Measurements from ENCODE around the gene RBM8A.
"Not testable (repeated sequence)": the region's sequence is repeated elsewhere in the genome, so short reads cannot be mapped to it uniquely, and the experiment has no call there.

Gene RBM8A

DNA sequence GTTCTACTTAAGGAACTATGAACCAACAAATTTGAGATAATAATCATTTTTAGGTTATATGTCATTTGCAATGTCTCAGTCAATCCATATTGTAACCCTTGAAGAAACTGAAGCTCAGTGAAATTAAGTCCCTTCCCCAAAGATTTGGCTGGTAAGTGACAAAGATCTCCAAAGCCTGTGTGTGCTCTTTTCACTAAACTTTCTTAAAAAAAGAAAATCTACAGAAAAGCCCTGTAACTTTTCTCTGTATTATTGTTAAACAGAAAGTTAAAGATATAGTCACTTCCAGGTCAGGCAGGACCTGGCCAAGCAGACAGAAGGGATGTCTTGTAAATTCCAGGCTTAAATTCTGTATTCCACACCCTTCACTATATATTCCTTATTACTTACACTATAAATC lies 29.1 kb upstream of the RBM8A start:
- DNase-seq (ENCODE audit: low read depth), result no peak

DNA sequence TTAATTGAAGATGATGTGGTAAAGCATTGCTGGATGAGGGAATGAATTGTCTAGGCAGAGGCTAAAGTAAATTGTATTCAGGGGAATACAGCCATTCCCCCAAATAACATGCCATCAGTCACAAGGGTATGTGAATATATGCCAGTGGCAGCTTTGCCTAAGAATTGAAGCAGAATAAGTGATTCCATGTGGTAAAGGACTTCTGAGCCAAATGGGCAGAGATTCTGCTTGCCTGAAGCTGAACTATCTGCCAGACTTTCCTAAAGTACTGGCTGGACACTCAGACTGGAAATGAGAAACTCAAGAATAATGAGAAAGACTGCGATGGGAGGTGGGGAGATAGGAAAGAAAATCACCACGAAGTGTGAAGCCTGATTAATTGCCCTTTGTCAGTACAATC lies 28.2 kb upstream of the RBM8A start:
- DNase-seq (ENCODE audit: low read depth), result no peak

DNA sequence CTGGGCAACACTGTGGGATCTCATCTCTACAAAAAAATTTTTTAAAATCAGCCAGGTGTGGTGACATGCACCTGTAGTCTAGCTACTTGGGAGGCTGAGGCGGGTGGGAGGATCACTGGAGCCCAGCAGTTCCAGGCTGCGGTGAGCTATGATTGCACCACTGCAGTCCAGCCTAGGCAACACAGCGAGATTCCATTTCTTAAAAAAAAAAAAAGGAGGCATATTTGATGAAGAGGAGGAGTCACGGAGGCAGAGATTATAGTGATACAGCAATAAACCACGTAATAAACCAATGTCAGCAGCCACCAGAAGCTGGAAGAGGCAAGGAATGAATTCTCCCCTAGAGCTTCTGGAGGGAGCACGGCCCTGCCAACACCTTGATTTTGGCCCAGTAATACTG lies 26.6 kb upstream of the RBM8A start:
- DNase-seq (ENCODE audit: low read depth), result no peak

DNA sequence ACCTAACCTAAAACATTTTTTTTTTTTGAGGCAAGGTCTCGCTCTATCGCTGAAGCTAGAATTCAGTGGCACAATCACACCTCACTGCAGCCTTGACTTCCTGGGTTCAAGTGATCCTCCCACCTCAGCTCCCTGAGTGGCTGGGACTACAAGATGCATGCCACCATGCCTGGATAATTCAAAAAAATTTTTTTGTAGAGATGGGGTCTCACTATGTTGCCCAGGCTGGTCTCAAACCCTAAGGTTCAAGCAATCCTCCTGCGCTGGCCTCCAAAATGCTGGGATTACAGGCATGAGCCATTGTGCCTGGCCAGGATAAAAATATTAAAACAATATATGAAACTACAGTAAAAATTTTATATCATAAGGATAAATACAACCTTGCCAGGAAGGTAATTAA lies 25.6 kb upstream of the RBM8A start:
- no peak for DNase-seq (ENCODE audit: low read depth)

DNA sequence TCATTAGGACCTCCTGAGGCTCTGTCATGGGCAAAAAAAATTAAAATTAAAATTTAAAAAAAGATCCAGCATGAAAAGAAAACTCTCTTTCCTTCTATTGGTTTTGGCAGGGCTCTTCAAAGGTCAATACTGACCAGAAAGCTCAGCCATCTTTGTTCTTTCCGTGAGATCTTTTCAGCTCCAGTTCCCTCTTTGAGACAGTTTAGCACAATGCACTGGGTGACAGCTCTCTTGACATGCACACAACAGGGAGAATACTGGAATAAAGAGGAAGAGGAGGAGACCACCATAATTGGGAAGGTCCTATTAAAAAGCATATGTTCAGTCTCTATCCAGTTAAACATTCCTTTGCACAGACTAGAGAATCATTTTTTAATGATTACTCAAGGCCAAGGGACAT lies 24.2 kb upstream of the RBM8A start:
- DNase-seq (ENCODE audit: low read depth), result no peak

DNA sequence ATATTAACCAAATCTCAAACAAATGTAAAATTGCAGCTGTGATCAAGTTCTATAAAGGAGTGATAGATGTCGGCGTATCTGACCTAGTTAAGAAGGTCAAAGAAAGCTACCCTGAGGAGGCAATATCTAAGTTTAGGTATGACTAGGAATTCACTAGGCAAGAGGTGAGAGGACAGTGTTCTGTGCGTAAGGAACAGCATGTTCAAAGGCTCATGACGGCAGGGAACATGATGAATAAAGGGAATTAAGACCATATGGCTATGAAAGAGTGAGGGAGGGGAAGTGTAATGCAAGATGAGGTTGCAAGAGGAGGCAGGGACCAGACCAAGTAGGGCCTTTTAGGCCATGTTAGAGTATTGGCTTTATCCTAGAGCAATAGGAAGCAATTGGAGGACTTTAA lies 21.9 kb upstream of the RBM8A start:
- peak; percentile 50 for DNase-seq (ENCODE audit: low read depth)

DNA sequence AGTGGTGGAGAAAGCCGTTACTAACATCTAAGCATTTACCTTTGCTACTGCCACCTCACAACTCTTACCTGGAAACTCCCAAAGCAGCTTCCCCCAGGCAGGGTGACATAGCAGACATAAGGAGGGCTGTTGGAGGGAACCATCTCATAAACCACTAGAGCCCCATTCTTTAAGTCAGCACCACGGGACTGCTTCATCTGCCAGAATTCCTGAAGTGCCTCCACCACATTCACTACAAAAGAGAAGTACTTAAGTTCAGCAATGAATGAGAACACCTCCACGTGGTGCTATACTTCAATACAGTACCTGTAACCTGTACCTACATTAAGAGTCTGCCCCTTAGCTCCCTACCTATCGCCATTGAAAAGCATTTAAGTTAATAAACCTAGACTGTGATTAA lies 20.3 kb upstream of the RBM8A start:
- no peak for DNase-seq (ENCODE audit: low read depth)

DNA sequence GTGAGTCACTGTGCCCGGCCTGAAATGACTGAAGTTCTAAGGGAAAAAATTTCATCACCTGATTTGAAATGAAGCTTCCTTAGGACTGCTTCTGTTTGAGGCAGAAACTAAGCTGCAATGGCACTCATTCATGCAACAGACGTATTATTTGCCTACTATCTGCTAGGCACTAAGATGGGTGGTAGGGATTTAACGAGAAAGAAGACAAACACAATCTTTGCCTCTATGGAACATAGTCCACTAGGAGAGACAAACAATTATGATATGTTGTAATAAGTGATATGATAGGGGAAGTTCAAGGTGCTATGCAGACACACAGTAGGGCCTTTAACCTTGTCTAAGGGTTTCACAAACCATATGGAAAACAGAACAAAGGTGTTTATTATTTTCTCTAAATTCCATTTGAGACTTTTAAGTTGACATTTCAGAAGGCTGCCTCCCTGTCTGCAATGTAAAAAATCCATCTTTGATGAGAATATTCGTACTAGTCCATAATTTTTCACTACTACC lies 19.2 kb upstream of the RBM8A start:
- no peak for DNase-seq (ENCODE audit: low read depth)

DNA sequence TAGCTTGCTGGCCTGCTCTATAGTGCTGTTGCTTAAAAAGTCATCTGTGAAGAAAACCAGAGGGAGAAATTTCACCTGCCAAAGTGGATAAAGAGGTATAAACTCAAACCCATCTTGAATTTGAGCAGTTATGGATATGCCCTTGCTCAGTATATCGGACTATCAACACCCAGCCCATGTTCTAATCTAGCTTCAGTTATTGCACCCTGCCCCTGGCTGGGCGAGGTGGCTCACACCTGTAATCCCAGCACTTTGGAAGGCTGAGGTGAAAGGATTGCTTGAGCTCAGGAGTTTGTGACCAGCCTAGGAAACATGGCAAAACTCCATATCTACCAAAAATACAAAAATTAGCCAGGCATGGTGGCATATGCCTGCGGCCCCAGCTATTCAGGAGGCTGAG lies 17.2 kb upstream of the RBM8A start:
- DNase-seq (ENCODE audit: low read depth), result no peak

DNA sequence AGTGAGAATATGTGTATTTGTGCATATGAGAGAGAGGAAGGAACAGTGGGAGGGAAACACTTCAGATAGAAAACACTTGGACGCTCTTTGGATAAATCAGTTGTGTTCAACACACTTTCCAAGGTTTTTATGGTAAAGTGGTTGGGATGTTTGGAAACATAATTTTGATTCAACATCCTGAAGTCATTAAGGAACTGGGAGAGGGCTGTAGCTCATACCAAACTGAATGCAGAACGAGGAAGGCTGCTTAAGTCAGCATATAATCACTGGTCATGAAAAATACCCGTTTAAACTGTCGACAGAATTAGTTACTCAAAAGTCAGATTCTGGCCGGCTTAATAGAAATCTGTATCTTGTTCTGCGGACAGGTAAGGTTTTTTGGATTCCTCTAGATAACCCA lies 15.6 kb upstream of the RBM8A start:
- no peak for DNase-seq (ENCODE audit: low read depth)

DNA sequence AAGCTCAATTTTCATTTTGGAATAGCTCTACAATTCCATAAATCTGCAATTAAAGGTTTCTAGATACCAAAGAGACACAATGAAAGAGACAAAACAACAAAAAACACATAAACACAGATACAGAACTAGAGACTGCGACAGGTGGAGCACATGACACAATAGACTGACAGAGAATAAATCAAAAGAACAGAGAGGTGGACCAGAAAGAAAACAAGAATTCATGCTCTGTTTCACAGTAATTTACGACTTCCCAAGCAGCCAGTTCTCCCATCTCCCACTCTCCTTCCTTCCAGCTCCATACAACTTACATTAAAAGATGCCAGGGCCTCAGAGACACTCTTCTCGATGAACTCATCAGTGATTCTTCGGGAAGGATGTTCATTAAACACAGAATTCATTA lies 15.1 kb upstream of the RBM8A start:
- DNase-seq (ENCODE audit: low read depth), result no peak

DNA sequence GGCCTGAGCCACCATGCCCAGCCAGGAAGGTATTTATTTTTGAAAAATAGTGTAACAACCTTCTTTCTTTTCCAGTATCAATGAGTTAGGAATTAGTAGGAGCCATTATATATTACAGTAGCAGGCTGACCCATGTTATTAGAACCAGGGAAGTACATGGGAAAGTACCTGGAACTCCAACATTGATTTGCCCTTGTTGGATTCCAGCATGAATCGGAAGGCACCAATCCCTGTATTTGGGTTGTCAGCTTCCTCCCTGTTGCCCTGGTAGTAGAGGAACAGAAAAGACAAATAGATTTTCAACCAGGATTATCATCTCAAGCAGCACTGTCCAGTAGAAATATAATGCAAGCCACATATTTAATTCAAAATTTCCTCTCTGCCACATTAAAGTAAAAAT lies 10.2 kb upstream of the RBM8A start:
- no peak for DNase-seq (ENCODE audit: low read depth)

DNA sequence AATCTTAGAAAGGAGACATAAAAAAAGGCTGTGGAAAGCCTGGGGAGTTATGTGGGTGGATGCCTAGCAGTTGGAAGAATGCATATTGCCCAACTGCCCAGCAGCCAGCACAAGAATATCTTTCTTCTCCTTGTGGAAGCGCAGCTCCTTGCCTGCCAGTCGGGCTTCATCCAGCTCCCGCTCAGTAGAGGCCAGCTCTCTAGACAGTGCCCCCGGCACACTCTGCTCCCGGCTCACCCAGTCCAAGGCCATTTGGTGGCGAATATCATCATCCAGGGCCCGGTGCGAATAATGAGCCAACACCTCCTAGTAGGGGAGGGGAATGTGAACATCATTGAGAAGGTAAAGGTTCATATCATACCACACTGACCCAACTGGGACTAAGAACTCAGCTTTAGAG lies 9.0 kb upstream of the RBM8A start:
- no peak for DNase-seq (ENCODE audit: low read depth)

DNA sequence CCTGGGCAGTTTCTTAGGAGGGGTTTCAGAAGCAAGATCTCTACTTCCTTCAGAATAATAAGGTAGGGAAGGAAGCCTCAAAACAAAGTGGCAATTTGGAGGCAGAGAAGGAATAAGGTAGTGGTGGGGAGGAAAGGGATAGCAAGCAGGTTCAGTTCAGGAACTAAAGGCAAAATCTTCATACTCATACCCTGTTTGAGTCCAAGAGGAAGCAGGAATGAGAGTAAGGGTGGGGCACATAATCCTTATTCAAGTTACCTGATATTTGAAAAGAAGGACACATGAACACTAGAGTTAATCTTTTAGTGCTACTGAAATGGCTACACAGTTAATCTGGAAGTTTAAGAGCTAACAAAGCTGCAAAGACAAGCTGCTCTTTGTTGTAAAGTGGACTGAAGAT lies 8.4 kb upstream of the RBM8A start:
- no peak for DNase-seq (ENCODE audit: low read depth)

DNA sequence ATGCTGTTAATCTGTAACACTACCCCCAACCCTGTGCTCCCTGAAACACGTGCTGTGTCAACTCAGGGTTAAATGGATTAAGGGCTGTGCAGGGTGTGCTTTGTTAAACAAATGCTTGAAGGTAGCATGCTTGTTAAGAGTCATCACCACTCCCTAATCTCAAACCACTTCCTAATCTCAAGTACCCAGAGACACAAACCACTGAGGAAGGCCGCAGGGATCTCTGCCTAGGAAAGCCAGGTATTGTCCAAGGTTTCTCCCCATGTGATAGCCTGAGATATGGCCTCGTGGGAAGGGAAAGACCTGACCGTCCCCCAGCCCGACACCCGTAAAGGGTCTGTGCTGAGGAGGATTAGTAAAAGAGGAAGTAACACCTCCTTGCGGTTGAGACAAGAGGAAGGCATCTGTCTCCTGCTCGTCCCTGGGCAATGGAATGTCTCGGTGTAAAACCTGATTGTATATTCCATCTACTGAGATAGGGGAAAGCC lies 5.3 kb upstream of the RBM8A start:
- not testable (repeated sequence) for DNase-seq (ENCODE audit: low read depth)

DNA sequence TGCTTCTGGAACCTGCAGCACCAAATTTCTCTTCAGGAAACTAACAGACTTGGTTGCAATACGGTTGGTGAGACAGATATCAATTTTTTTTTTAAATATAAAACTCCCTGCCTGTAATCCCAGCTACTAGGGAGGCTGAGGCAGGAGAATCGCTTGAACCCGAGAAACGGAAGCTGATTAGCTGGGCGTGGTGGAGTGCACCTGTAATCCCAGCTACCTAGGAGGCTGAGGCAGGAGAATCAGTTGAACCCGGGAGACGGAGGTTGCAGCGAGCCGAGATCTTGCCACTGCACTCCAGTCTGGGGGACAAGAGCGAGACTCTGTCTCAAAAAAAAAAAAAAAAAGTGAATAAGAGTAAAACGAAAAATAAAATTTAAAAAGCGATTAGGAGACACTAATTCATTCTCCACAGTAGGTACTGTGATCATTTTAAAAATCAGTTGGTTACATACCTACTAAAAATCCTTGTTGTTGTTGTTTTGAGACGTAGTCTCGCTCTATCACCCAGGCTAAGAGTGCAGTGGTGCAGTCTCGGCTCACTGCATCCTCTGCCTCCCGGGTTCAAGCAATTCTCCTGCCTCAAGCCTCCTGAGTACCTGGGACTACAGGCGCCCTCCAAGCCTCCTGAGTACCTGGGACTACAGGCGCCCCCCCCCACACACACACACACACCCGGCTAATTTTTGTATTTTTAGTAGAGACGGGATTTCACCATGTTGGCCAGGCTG lies 796 bp upstream of the RBM8A start:
- DNase-seq (ENCODE audit: low read depth), result no peak

DNA sequence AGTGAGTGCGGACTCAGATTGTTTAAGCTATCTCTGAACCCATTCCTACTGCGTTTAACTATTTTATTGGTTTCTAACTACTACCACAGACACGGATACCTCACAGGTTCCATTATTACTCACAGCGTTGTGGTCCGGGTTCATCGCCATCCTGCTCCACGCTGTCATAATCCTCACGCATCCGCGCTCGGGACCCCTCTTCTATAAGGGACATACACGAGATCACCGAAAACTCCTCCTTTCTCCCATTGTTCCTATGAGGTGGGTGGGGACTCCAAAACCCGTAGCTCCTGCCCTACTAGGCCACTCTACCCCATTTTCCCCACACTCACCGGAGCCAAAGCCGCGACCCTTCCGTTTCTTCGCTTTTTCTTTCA lies 610 bp downstream of the RBM8A start:
- DNase-seq (ENCODE audit: low read depth), result no peak

DNA sequence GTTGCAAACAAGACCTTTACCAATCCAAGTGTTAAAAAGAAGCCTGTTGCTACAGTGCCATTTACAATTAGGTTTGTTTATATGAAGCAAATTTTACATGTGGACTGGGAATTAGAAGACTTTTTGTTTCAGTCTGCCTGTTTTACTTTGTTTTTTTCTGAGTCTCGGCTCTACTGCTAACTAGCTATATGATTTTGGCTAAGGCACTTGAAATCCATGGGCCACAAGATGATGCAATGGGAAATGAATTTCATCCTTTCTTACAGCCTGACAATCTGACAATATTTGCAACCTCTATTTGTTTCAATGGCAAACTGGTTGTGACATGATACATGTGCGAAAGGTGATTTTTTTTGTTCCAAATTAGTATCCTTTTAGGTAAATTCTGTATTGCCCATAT lies 5.0 kb downstream of the RBM8A start:
- DNase-seq (ENCODE audit: low read depth), result peak; percentile 40

DNA sequence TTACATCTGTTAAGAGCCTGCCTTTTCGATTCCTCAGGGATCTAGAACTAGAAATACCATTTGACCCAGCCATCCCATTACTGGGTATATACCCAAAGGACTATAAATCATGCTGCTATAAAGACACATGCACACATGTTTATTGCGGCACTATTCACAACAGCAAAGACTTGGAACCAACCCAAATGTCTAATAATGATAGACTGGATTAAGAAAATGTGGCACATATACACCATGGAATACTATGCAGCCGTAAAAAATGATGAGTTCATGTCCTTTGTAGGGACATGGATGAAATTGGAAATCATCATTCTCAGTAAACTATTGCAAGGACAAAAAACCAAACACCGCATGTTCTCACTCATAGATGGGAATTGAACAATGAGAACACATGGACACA lies 7.0 kb downstream of the RBM8A start:
- not testable (repeated sequence) for DNase-seq (ENCODE audit: low read depth)

DNA sequence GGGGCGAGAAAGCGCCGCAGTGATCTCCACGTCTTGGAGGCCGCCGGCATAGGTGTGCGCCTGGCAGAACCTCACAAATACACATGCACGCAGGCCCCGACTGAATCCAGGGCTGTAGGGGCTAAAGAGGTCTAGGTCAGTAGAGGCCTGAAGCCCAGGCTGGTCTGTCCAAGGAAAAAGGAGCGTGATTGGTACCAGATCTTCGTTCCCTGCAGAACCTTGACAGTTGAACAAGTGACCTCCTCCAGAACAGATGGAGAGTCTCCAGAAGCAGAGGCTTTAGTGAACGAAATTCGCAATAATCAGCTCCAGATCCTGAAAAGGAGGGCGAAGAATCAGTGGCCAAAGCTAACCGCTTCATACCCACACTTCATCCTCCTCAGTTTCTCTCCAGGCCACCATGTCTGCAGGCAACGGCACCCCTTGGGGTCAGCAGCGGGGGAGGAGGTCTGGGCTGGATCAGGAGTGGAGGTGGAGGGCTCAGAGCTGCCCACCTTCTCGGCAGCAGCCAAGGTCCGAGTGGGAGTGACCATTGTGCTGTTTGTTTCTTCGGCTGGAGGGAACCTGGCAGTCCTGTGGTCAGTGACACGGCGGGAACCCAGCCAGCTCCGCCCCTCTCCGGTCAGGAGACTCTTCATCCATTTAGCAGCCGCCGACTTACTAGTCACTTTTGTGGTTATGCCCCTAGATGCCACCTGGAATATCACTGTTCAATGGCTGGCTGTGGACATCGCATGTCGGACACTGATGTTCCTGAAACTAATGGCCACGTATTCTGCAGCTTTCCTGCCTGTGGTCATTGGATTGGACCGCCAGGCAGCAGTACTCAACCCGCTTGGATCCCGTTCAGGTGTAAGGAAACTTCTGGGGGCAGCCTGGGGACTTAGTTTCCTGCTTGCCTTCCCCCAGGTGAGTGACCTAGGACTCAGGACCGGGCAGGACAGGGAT lies 8.0 kb downstream of the RBM8A start:
- peak; percentile 57 for DNase-seq (ENCODE audit: low read depth)

DNA sequence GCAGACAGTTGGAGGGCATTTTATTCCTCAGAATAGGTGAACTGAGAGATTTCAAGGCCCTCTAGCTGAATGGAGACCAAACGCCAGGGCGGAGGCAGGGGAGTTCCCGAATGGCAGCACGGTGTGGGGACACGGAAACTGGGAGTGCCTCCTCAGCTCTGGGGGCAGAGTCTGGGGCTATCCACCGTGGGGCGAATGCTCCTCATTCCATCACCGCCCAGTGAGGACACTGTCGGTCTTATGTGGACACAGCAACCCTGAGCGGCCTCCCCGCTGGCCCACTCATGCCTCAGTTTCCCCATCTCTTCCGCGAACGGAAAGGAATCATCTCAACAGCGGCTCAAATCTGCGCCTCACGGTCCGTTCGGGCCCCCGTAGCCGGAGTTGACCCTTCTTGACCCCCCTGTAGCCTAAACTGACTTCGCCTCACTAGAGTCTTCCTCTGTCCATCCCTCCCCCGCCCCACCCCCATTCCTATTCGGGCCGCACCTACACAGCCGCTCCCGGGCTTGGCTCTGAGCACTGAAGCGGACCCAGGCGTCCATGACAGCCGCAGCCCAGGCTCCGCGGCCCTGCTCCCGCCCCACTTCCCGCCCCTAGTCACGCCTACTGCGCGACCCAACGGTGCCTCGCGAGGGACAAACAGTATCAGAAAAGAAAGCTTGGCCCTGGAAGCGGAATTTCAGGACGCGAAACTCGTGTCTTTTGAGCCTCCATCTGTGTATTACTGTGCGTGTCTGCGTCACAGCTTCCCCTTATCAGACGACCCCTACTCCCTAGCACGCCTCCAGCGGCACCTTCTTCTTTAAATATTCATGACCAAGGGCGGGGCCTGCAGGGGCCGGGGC lies 8.9 kb downstream of the RBM8A start, which contains the start of gene PEX11B:
TSS of gene PEX11B (minus strand) at position 574 of the 848 bp plus-strand sequence. CDS start at position 545, 29 bp downstream.
- peak; percentile 90 for DNase-seq (ENCODE audit: low read depth)

DNA sequence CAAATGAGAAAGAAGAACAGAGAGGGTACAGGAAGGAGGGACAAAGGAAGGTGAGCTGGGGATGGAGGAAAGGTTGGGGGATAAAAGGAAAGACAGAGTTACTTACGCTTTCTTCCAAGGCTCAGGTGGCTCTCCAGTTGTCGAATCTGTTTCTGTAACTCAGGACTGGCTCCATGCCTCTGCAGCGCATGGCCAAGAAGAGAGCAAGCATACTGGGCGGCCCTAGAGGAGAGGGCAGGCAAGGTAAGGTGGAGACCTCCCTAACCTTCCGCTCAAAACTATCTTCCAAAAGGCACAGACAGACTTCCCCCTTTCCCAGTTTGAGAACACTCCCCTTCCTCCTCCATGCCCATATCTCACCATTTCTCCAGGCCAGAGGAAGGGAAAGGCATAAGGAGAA lies 9.7 kb downstream of the RBM8A start:
- DNase-seq (ENCODE audit: low read depth), result no peak
